HG02571 (cell line): Measurements from ENCODE around the gene FAM193B.
"Not testable (repeated sequence)": the region's sequence is repeated elsewhere in the genome, so short reads cannot be mapped to it uniquely, and the experiment has no call there.

ENCODE experiments used
- ATAC-seq: cut with Tn5 transposase; IDR thresholded peaks from one replicate; pipeline ENCODE4 v1.9.1; 2021; ENCODE audit warnings: mild to moderate bottlenecking, moderate library complexity; ENCODE audit not compliant: unreplicated experiment

The FAM193B gene

GRCh38 chr5:177578316-177578715 lies 24.0 kb upstream of the FAM193B start:
- no peak for ATAC-seq

- no peak for ATAC-seq
Measured at GRCh38 chr5:177576169-177576568, 21.8 kb upstream of the FAM193B start.

DNA sequence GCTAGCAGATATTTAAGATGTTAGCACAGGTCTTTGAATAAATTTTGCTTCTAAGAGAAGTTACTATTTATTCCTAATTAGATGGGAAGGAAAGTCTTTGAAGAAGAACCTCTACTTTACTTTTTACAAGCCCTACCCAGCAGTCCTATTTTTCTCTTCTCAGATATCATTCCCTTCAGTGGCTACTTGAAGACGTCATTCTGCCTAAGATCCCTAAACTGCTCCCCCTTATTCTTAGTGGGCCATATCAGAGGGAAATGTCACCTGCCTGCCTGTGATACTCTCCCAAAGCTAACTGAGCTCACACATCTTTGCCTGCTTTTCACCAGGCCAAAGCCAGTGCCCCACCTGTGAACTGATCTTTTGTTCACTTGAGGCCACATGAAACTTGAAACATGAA lies 21.1 kb upstream of the FAM193B start:
- ATAC-seq = no peak

DNA sequence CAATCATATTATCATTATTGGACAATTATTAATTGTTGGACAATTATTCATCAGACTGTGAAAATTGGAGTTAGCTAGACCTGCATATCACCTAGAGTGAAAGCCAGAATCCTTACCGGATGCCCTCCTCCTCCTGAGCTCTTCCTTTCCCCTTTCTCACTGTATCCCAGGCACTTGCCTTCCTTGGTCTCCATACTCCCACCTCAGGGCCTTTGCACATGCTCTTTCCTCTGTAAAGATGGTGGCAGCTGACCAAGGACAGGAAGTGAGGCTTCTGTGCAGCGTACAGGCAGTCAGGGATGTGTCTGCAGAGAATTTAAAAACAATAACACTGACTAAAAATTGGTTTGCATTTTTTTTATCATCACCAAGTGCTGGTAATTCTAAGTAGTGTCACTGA lies 15.5 kb upstream of the FAM193B start:
- no peak for ATAC-seq

- ATAC-seq = no peak
Measured at GRCh38 chr5:177568326-177568725, 14.0 kb upstream of the FAM193B start.

DNA sequence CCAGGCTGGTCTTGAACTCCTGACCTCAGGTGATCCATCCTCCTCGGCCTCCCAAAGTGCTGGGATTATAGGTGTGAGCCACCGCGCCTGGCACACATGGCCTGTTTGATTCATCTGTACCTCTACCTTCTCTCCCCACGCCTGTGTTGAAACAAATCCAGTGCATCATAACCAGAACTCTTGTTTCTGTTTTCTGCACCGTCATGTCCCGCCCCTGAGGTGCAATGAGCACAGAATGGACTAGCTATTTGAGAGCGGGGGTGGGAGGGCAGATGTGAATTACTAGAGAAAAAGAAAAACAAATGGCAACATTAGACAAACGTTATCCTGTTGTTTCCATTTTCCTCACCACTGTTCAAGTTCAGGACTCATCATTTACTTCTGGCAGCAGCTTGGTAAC lies 10.7 kb upstream of the FAM193B start:
- ATAC-seq = no peak

GRCh38 chr5:177559446-177559941 lies 5.1 kb upstream of the FAM193B start:
- not testable (repeated sequence) for ATAC-seq

DNA sequence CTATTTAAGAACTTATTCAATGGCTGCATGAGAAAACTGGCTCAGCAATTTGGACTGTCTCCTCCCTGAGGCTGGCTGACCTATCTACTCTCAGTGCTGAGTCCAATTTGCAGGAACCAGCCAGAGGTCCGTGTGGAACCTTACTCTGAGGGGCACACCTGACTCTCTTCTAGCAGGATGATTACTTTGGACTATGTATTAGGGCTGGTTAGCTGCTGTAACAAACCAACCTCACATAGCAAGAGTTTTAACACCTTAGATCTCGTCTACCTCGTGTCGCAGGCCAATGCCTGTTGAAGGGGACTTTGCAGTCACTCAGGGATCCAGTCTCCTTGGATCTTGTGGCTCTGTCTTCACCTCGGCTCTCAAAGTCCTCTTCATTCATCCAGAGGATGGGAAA lies 3.4 kb upstream of the FAM193B start:
- ATAC-seq = no peak

GRCh38 chr5:177557041-177557647 lies 2.8 kb upstream of the FAM193B start:
- no peak for ATAC-seq

DNA sequence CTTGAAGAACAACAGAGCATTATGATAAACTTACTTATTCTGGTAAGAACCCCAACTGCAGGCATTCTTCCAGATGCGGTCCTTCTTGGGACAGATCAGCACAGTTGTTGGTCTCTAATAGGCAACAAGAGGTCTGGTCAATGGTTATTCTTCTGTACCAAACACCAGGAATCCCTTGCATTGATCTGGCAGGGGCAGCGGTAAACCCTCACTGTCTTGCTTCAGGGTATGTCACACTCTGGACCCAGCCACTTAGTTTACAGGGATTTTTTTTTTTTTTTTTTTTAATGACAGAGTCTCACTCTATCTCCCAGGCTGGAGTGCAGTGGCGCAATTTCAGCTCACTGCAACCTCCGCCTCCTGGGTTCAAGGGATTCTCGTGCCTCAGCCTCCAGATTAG lies 1.3 kb upstream of the FAM193B start:
- no peak for ATAC-seq

DNA sequence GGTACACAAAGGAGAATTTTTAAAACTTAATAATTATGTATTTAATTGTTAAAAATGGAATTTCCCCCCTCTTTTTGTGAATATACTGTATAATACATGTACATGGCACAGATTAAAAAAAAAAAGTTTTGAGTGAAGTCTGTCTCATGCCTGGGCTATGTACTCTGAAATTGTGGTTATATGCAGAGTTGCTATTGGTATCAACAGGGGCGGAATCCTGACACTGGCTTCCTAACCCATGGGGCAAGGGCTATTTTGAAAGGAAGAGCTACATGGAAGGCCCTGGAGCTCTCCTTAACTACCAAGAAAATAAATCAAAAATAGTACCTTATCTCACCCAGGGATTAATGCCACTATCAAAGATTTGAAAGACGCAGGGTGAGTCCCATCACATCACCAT lies 865 bp upstream of the FAM193B start:
- ATAC-seq = no peak

DNA sequence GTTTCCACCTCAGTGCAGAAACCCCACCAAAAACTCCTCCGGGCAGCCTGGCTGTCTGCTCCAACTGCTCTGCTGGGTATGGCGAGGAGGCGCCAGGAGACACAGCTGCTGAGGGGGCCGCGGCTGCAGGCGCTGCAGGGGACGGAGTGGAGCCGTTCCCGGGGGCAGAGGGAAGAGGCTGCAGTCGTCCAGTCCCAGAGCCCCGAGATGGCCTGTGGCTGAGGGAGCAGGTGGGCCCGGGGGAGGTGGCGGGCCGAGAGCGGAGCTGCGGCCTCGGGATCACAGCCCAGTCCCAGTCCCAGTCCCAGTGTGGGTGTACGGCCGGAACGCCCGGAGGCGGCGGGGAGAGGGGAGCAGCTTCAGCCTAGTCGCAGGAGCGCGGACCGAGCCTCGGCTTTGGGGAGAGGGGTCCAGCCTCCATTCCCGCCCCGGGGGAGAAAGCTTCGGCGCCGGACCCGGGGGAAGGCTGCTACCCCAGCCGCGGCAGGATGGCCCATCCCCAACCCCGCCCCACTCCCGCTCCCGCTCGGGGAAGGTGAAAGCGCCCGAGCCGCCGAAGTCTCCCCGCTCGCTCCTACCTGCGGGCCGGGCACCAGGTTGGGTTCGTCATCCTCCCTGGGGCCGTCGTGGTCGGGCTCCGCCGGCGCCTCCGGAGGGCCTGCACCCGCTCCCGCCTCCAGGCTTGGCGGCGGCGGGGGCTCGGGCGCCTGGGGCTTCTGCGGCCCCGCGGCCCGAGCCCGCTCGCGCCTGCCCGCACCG lies 513 bp downstream of the FAM193B start:
- ATAC-seq = peak; percentile 30

DNA sequence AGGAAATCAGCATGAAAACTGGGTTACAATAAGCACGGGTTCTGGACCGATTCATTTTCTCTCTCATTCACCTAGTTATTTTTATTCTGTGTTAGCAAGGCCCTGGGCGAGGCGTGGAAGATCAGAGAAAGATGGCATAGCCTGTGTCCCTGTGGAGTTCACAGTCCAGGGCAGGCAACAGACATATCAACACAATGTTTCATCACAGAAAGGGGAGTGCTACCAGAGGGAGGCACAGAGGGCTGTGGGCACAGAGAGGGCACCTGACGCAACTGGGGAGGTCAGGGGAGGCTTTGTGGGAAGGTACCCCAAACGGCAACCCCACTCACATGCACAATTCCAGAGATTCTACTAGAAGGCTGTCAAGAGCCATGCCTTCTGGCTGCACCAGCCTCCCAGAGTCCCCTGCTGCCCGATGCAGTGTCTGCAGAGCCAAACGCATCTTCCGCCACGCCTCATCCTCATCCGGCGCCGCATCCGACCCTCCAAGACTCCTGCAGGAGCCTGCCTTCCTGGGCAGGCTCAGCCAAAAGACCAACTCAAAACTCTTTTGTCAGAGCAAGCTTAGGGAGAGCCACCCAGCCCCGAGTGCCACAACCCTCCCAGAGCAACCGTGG lies 1.4 kb downstream of the FAM193B start:
- no peak for ATAC-seq

DNA sequence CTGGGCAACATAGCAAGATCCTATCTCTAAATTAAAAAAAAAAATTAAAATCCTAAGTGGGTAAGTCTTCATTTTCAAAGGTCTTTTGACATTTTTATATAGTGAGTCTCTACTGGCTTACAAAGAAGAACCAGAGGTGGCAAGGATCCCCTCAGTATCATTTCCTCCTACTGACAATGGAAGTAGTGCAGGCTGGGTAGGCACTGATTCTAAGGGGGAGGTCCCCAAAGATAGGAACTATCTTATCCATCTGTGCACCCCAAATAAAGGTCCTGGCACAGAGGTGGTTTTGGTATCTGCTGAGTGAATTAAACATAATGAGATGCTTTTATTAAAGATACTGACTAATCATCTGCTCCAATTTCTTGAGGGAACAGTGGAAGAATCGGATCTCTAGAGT lies 4.2 kb downstream of the FAM193B start:
- no peak for ATAC-seq

DNA sequence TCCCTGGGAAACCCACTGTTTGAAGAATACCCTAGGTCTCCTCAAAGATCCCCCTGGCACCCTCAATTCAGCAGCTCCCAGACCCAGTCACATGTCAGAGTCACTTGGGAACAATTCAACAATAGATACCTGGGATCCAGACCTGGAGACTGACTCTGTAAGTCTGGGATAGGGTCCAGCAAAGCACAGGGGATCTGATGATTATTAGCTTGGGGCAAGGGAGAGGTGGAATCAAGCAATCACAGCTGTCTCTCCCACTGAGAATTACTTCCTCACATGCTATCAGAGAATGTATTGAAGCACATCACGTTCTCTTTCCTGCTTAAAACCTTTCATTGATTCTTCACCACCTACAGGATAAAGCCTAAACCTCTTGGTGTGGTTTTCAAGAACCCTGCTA lies 5.9 kb downstream of the FAM193B start:
- ATAC-seq = no peak

- no peak for ATAC-seq
Measured at GRCh38 chr5:177547736-177548135, 6.6 kb downstream of the FAM193B start.

DNA sequence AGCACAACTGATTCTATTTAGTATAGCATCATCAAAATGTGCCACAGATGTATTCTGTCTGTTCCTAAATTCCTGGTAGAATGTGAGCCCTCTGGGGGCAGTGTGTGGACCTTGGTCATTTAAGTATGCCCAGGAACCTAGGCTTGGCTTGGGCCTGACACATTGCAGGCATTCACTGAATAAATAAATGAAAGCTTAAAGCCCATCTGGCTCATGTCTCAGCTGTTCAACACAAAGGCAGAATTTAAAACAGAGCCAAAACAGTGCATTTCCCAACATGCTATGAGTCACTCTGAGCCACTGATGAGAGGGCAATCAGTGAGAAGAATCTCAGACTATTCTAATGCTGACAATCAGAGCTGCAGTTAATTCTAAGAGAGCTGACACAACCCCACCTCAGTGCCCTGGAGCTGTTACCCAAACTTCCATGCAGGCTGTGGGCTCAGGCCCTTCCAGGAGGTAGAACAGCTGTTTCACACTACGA lies 8.1 kb downstream of the FAM193B start:
- no peak for ATAC-seq

GRCh38 chr5:177545487-177546257 lies 8.7 kb downstream of the FAM193B start:
- ATAC-seq = no peak

DNA sequence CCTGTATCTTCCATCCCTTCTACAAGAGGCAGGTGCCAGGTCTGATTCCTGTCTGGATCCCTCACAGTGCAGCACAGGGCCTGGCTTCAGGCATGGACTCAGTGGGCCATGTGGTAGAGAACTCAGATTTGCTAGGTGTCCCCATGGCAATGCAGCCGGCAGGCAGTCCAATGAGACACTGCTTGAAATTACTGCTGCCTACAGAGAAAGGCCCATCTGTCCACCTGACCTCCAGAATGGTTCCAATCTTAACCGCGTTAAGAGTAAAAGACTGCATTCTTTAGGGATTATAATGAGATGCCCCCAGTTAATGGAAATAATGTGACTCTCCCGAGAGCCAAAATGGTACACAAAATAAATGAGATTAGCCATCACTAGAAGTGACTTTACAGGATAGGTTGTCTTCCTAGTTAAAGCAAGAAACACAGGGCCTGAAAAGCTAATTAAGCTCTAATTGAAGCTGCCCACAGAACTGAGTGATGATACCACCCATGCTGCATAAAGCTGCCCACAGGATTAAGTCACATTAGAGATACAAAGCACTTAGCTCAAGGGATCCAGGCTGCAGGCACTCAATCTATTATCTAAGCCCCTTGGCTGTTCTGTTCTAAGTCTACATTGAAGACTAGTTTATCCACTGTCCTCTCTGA lies 11.4 kb downstream of the FAM193B start:
- no peak for ATAC-seq

DNA sequence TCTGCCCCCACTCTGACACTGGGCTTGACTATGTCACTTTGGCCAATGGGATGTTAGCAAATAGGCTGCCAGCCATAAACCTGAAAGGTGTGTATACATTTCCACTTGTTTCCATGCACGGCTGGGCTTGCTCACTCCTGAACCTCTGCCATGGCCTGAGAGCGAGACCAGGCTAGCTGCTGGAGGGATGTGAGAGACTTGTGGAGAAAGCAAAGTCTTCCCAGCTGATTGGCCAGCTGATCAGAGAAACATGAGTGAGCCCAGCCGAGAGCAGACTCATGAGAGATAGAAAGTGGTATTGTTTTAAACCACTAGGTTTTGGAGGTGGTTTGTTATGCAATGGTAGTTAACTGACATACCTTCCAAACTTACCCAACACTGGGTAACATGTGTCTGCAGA lies 13.9 kb downstream of the FAM193B start:
- ATAC-seq = no peak

- no peak for ATAC-seq
Measured at GRCh38 chr5:177539411-177539810, 15.0 kb downstream of the FAM193B start.
